Measurements from ENCODE around the gene CMPK2. TPM values are rescaled to one million over a fixed set of nuclear protein-coding genes. Genes with fewer than 3 reads are reported as not detected.

Gene CMPK2
- total RNA-seq, 2 donors from 2014 or later = 2.1 to 3.8 TPM

- no peaks in the 10 kb centered on the region for H3K36me3 Mint-ChIP-seq (ENCODE audit: low read depth)
- peaks cover 3% of the 10 kb centered on the region for H3K27me3 Mint-ChIP-seq (ENCODE audit: insufficient read depth)
- H3K4me3 ChIP-seq (ENCODE audit: low read length) = no peak overlapping the region
- peaks cover 3% of the 10 kb centered on the region for H3K4me1 Mint-ChIP-seq
- WGBS, 2 experiments (ENCODE audit: insufficient coverage in 1 of 2, insufficient read length in 1 of 2) = 81 to 85% methylated on average over 4 to 5 of the region's 5 CpGs
- no peaks in the 10 kb centered on the region for H3K4me1 ChIP-seq (ENCODE audit: control insufficient read depth, insufficient read depth, low read length)
- DNase-seq = no peak
- no peak overlapping the region for H3K27ac ChIP-seq (ENCODE audit: low read depth, low read length)
- no peak overlapping the region for H3K9ac ChIP-seq (ENCODE audit: extremely low read depth, low read length, poor library complexity, severe bottlenecking)
- H3K36me3 ChIP-seq (ENCODE audit: control insufficient read depth, insufficient read depth, low read length) = no peaks in the 10 kb centered on the region
- no peaks in the 10 kb centered on the region for H3K27me3 ChIP-seq (ENCODE audit: control insufficient read depth, insufficient read depth, low read length, poor library complexity, severe bottlenecking)
- H3K4me3 Mint-ChIP-seq = no peak overlapping the region
- no peak overlapping the region for H3K27ac Mint-ChIP-seq
- peaks cover 9% of the 10 kb centered on the region for H3K9me3 Mint-ChIP-seq
- peak; percentile 75 for TF ChIP-seq CTCF (conservative IDR thresholded peaks at IDR 0.05)
- H3K9me3 ChIP-seq (ENCODE audit: control insufficient read depth, low read length) = no peaks in the 10 kb centered on the region
Measured at GRCh38 chr2:6896930-6897759, 31.4 kb upstream of the CMPK2 start.

- peaks cover 2% of the 10 kb centered on the region for H3K27me3 Mint-ChIP-seq (ENCODE audit: insufficient read depth)
- H3K4me3 Mint-ChIP-seq = no peak overlapping the region
- peaks cover 3% of the 10 kb centered on the region for H3K4me1 Mint-ChIP-seq
- no peak overlapping the region for H3K27ac Mint-ChIP-seq
- H3K36me3 Mint-ChIP-seq (ENCODE audit: low read depth) = no peaks in the 10 kb centered on the region
- Histone ChIP-seq H3K9ac (ENCODE audit: extremely low read depth, low read length, poor library complexity, severe bottlenecking) (no peak overlapping the region), H3K4me1 (ENCODE audit: control insufficient read depth, insufficient read depth, low read length) (no peaks in the 10 kb centered on the region), H3K9me3 (ENCODE audit: control insufficient read depth, low read length) (no peaks in the 10 kb centered on the region), H3K4me3 (ENCODE audit: low read length) (no peak overlapping the region), H3K36me3 (ENCODE audit: control insufficient read depth, insufficient read depth, low read length) (no peaks in the 10 kb centered on the region), H3K27ac (ENCODE audit: low read depth, low read length) (no peak overlapping the region), H3K27me3 (ENCODE audit: control insufficient read depth, insufficient read depth, low read length, poor library complexity, severe bottlenecking) (no peaks in the 10 kb centered on the region)
- H3K9me3 Mint-ChIP-seq = no peaks in the 10 kb centered on the region
- no peak for DNase-seq
- 89 to 94% methylated on average over 2 of the region's 2 CpGs for WGBS, 2 experiments (ENCODE audit: insufficient coverage in 1 of 2, insufficient read length in 1 of 2)
- TF ChIP-seq CTCF (conservative IDR thresholded peaks at IDR 0.05) = no peak
Measured at GRCh38 chr2:6893876-6894482, 28.3 kb upstream of the CMPK2 start.

- peaks cover 4% of the 10 kb centered on the region for H3K27me3 Mint-ChIP-seq (ENCODE audit: insufficient read depth)
- no peak overlapping the region for H3K9ac ChIP-seq (ENCODE audit: extremely low read depth, low read length, poor library complexity, severe bottlenecking)
- no peak overlapping the region for H3K4me3 ChIP-seq (ENCODE audit: low read length)
- H3K27ac Mint-ChIP-seq = no peak overlapping the region
- H3K4me1 Mint-ChIP-seq = no peaks in the 10 kb centered on the region
- H3K27me3 ChIP-seq (ENCODE audit: control insufficient read depth, insufficient read depth, low read length, poor library complexity, severe bottlenecking) = no peaks in the 10 kb centered on the region
- H3K4me1 ChIP-seq (ENCODE audit: control insufficient read depth, insufficient read depth, low read length) = no peaks in the 10 kb centered on the region
- no peak overlapping the region for H3K27ac ChIP-seq (ENCODE audit: low read depth, low read length)
- no peak for DNase-seq
- no peak overlapping the region for H3K4me3 Mint-ChIP-seq
- no peaks in the 10 kb centered on the region for H3K9me3 ChIP-seq (ENCODE audit: control insufficient read depth, low read length)
- H3K9me3 Mint-ChIP-seq = no peaks in the 10 kb centered on the region
- no peak for TF ChIP-seq CTCF (conservative IDR thresholded peaks at IDR 0.05)
- H3K36me3 Mint-ChIP-seq (ENCODE audit: low read depth) = no peaks in the 10 kb centered on the region
- 74 to 88% methylated on average over 3 to 4 of the region's 4 CpGs for WGBS, 2 experiments (ENCODE audit: insufficient coverage in 1 of 2, insufficient read length in 1 of 2)
- no peaks in the 10 kb centered on the region for H3K36me3 ChIP-seq (ENCODE audit: control insufficient read depth, insufficient read depth, low read length)
Measured at GRCh38 chr2:6888724-6889123, 23.0 kb upstream of the CMPK2 start.
